NCI-H82 treated with DMSO at 0.1 percent for 48 hours (cell line): Measurements from ENCODE around the gene TRAF3IP1.
"Not testable (repeated sequence)": the region's sequence is repeated elsewhere in the genome, so short reads cannot be mapped to it uniquely, and the experiment has no call there.

Experiments
- DNase-seq: peaks from one replicate; lab custom pipeline; 2025; ENCODE audit not compliant: unreplicated experiment; lab: John Stamatoyannopoulos, UW

TRAF3IP1 gene, protein sequence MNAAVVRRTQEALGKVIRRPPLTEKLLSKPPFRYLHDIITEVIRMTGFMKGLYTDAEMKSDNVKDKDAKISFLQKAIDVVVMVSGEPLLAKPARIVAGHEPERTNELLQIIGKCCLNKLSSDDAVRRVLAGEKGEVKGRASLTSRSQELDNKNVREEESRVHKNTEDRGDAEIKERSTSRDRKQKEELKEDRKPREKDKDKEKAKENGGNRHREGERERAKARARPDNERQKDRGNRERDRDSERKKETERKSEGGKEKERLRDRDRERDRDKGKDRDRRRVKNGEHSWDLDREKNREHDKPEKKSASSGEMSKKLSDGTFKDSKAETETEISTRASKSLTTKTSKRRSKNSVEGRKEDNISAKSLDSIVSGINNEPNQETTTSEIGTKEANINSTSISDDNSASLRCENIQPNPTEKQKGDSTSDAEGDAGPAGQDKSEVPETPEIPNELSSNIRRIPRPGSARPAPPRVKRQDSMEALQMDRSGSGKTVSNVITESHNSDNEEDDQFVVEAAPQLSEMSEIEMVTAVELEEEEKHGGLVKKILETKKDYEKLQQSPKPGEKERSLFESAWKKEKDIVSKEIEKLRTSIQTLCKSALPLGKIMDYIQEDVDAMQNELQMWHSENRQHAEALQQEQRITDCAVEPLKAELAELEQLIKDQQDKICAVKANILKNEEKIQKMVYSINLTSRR

DNA sequence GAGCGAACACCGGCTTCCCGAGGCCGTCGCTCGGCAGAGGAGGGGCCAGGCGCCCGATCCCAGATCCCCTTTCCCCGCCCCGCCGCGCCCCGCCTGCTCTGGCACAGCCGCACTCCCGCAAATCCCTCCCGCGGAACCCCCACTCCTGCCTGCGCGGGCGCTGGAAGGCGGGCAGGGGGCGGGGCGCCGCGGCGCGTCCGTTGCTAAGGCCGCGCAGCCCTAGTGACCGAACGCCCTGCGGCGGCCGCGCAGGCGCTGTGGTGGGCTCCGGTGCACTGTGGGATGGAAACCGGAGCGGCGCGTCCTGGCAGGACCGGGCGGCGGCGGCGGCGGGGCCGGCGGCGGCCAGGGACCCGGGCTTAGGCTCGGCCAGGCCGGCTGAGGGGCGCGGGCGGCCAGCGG lies at the start of gene TRAF3IP1:
TSS of gene TRAF3IP1 (plus strand) at position 273 of the 402 bp plus-strand sequence. CDS start 145 bp downstream, outside the sequence.
- DNase-seq = peak; percentile 77

DNA sequence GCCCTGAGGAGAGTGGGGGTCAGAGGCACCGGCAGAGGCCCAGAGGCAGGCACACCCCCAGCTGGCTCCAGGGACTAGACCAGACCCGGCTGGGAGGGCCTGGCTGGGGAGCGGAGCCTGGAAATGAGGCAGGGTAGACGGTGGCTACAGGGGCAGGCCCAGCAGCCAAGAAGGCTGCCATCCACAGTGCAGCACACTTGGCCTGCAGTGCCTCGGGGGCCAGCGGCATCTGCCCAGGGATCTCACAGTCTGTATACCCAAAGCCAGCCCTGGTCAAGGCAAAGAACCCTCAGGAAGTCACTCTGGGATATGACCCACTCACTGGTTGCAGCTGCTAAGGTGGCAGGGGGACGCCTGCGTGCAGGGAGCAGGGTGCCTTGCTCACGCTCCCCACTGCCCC lies 49.7 kb upstream of the TRAF3IP1 start:
- no peak for DNase-seq

DNA sequence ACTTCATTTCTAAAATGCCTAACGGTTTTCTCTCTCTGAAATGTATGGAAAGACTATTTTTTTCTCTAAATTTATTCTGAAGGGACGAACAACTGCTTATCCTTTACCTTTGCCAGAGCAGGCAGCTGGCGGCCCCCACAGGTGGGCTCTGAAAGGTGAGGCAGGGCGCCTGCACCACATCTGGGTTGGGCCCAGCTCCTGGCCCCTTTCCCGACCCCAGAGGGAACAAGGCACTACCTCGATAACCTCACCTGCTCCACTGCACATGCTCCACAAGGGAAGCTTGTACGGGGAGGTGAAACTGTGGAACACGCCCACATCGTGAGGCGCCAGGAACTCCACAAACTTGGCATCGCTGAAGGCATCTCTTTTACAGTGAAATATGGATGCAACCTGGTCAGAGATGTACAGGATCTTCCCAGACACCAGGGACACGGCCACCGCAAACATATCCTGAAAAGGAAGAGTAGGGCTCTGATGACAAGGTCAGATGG lies 49.2 kb upstream of the TRAF3IP1 start:
- no peak for DNase-seq

DNA sequence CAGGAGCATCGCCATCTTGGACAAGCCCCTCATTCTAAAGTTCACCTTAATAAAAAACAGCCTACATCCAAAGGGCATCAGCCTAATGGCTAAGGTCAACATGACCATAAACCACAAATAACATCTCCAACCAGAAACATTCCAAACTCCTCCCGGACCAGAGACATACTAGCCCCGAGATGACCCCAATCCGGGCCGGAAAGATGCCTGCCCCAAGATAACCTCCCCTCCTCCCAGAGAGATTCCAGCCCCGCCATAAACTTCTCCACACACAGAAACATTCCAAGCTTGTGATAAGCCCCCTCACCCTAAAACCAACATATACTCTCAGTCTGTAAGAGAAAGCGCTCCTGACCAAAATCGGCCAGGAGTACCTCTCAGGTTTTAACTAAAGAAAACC lies 48.6 kb upstream of the TRAF3IP1 start:
- not testable (repeated sequence) for DNase-seq

DNA sequence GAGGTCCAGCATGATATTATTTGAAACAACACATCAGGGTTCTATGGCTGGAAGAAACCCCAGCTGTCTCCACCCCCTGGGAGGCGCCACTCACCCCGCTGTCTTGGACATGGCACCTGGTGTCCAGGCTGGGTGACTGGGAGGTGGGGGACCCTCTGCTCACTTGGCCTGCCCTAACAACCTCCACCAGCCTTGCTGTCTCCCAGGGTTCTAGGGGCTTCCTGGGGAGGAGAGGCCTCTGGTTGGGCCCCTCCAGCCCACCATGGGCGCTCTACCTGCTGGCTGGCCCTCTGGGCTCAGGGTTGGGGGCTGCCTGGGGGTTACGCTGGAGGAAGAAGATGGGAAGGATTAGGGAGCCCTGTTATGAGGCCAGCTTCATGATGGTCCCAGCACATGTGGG lies 48.2 kb upstream of the TRAF3IP1 start:
- no peak for DNase-seq

DNA sequence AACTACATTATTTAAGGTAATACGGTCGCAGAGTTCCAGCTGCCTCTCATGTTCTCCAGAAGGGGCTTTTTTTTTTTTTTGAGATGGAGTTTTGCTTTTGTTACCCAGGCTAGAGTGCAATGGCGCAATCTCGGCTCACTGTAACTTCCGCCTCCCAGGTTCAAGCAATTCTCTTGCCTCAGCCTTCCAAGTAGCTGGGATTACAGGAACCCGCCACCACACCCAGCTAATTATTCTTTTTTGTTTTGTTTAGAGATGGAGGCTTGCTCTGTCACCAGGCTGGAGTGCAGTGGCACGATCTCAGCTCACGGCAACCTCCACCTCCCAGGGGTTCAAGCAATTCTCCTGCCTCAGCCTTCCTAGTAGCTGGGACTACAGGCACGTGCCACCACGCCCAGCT lies 46.9 kb upstream of the TRAF3IP1 start:
- not testable (repeated sequence) for DNase-seq

DNA sequence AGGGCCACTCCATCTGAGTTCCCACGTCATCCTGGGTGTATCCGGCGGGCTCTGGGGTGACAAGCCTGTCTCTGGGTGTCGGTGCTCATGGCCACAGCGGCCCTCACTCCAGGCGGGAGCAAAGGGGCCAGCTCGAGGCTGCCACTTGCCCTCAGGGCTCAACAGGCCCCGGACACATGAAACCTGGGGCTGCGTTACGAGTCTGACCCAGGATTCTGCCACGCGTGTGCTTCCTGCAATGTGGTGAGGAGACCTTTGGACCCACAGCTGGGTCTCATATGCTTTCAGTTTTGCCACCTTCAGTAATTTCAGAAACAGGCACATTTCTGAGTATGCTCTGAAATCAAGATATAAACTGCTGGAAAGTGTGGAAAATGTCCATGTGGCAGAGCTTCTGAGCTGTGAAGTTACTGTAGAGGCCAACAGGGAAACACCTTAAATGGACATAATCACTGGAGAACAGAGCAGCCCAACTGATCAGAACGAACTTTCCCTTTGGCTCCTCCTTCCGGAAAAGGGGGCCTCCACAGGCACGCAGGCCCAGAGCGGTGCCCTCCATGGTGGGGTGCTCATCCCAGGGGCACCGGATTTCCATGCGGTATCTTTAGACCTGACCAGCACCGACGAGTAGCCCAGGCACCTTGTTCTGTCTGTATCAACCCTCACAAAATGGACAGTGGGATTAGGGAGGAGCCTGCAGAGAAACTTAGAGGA lies 46.0 kb upstream of the TRAF3IP1 start:
- DNase-seq = no peak

DNA sequence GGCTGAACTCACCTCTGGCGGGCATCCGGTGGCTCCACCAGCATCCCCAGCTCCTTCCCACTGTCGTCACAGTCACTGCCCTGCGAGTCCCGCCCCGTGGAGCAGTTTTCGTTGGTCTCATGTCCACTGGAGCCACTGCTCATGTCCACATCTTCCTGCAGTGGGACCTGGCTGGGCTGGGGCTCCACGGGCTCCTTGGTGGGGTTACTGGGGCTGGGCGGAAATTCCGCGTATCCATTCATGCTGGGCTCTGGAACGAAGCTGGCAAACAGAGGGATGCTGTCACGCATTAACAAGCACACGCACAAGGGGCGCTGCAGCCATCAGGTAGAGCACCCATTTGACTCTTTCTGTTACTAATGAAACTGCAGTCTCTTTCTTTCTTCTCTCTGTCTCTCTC lies 42.6 kb upstream of the TRAF3IP1 start:
- DNase-seq = no peak

DNA sequence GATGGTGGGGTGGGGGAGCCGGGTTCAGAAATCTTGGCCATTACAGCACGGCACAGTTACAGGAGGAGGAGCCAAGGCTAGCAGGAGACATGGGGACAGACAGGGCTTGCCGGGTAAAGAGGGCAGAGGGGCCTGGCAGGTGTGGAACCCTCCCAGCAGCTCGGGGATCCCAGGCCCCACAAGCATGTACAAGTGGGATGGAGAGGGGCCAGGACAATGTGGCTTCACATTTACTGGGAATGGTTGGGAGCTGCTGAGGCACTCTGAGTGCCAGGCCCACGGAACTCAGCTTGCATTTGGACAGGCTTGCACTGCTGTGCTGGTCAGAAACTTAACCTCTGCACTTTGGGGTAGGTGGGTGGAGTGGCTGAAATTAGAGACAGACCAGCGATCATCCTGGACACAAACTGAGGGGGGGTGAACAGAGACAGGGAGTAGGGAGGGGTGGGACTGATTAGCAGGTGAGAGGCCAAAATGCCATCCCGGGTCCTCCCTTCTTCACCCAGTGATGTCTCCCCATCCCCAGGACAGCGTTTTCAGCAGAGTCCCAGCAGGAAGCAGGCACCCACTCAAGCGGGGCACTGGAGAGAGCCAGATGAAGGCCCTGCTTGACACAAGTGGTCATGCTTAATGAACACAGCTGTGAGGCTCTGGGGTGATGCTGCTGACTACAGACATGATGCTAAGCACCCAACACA lies 41.5 kb upstream of the TRAF3IP1 start:
- no peak for DNase-seq

DNA sequence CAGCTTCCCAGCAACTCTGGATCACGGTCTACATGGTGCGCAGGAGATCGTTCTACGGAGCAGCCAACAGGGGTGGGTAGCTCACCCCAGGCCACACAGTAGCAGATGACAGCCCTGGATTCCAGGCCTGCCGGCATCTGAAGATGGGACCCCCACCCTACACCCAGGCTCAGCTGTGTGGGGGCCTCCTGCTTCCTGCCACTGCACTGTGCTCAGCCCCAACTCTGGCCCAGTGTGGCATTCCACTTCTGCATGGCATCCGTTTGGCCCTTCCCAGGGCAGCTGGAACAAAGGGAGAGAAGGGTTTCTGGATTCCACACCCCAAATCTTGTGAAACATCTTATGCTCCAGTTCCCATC lies 41.0 kb upstream of the TRAF3IP1 start:
- DNase-seq = no peak

DNA sequence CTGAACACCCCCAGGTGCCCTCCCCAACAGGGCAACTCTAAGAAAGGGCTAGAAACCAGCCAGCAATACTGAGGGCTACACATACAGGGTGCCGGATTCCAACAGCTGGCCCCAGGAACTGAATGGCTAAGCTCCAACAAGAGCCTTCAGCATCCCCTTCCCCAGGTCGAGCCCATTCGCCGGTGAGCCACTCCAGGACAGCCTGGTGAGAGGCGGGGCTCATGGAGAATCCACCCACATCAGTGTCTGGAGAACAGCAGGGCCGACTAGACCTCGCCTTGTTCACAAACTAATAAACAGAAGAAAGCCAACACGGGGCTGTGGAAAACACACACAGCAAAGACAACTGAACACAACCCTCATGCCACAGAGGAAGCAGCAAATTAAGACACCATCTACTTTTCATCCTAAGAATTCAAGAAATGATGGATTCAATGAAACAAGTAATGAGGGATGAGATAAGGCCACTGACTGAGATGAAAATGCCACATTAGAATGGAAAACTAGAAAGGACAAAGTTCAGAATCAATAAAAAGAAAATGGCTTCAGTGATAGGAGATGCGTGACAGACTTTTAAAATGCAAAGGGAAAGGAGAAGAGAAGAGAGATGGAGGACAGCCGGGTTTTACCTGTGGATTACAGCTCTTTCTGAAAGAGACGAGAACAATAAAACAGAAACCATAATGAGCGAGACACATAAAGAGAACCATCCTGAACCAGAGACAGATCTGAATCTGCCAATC lies 40.1 kb upstream of the TRAF3IP1 start:
- no peak for DNase-seq

DNA sequence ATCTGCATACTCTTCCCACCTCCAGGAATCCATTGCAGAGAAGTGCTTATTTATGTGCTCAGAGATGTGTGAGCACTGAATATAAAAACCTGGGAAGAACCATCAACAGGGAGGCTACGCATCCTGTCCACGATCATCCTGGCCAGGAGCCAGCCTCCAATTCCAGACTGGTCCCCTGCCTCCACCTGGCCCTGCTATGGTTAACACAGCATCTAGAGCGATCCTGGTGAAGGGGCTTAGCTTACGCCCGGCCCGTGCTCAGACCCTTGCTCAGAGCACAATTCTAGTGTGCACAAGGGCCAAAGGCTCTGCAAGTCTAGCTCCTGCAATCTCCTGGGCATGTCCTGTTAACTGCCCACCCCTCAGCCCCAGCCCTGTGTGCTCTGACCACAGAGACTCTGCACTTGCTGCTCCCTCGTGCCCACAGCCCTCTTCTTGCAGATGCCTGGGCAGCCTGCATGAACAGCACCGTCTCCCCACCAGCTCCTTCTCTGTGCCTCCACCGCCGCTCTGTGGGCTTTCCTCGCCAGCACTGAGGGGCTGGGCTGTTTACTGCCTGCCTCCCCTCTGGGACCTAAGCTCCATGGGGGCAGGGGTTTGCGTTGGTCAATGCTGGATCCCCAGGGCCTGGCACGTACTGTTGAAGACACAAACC lies 38.4 kb upstream of the TRAF3IP1 start:
- DNase-seq = no peak

DNA sequence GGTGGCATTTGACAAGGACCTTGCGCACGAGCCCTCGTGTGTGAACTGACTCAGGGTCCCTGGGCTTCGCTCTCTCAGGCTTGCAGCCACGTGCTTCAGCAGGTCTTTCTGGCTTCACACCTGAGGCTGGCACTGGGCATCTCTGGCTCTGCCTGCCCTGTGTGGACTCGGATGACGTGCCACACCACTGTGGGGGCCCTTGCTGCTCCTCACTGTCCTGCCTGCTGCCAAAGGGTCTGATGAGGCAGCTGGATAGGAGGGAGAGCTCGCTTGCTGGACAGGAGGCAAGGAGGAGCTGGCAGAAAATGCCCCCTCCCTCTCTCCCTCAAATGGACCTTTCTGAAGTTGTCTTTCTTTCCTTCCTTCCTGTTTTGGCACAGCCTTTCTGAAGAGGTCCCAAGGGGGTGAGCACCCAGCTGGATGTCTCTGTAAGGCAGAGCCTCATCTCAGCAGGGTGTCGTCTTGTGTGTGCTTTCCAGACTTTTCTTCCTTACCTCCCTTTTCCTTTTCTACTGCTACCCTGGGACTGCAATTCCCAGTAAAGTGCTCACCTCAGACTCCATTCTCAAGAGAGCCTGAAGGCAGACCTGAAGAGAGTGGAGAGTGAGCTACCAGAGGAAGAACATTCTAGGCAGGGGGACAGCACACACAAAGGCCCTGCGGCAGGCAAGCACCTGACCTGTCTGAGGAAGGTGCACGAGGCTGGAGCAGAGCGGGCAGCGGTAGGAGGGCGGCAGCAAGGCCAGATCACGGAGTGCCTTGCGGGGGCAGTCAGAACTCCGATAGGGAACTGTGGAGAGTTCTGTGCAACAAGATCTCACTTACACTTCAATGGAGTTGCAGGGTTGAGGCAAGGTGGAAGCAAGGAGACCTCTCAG lies 37.2 kb upstream of the TRAF3IP1 start:
- DNase-seq = no peak

DNA sequence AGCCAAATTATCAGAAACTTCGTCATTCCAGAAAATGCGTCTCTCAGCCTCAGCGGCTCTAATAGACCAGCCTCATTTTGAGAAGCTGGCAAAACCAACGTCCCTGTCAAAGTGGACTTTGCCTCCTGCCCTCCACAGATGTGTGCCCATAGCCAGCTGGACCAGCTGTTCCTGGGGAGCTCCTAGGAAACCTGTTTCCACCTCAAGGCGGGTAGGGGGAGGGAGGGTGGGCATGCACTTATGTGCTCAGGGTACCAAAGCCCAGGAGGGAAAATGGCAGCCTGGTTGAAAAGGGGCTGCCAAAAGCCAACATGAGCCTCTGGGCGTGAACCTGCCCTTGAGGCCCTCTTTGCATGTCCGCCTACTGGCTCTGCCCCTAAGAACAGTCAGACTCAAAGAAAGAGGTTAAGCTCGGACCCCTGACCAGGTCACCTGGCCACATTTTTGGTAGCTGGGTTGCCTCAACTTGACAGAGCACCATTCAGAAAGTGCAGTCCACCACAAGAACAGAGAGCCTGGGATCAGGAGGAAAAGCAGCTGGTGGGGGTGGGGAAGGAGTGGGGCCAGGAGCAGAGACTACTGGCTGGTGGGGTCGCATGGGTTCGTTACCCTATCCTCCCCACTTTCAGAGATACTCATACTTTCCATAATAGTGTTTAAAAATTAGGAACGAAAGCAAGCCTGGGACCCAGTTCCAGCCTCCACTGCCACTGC lies 35.4 kb upstream of the TRAF3IP1 start:
- no peak for DNase-seq

DNA sequence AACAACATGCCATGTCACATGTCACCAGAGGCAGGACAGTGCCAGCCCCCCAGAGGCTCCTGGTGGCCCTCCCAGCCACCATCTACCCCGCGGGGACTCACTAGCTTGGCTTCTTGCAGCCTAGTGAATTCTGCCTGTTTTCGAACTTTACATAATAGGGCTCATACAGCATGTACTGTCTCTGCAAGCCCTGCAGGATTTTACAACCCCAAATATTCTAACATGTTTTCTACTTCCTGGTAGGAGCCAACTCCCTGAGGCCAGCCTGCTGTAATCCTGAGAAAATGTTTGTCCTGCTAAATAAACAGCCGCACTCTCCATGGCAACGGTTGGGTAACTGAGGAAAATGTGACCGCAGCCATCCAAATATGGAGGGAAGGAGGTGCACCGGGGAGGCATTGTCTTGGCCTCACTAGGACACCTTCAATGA lies 34.6 kb upstream of the TRAF3IP1 start:
- no peak for DNase-seq

DNA sequence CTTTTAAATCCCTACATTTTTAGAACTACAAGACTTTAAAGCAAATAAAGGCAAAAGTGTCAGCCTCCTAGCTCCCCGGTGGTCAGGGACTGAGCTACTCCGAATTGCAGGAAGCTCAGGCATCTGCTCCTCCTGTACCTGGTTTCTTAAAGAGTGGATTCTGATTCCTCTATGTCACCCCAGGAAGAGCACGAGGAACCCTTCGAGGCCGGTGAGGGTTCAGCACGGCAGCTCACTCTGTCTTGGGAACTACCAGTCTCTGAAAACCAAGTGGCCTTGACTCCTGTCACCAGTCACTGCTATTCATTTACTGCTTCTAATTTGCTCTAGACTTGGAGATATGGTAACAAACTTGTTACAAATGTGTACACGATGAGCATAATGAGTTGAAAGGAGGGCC lies 34.2 kb upstream of the TRAF3IP1 start:
- DNase-seq = no peak

DNA sequence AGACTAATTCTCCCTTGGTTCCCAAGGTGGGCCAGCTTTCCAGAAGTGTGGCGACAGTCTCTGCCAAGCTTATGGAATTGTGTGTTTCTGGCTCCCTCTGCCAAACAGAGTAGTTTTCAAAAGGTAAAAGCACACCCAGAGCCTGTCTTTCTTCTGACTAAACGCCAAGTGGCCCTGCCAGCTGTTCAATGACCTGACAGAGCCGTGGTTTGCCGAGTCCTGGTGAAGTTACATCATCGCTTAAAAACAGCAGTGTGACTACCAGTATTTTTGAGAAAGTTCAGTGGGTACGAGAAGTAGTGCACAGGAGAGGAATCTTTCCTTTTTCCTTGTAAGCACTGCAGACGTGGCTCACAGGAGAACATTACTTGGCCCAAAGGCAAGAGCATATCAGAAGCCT lies 33.8 kb upstream of the TRAF3IP1 start:
- DNase-seq = no peak

DNA sequence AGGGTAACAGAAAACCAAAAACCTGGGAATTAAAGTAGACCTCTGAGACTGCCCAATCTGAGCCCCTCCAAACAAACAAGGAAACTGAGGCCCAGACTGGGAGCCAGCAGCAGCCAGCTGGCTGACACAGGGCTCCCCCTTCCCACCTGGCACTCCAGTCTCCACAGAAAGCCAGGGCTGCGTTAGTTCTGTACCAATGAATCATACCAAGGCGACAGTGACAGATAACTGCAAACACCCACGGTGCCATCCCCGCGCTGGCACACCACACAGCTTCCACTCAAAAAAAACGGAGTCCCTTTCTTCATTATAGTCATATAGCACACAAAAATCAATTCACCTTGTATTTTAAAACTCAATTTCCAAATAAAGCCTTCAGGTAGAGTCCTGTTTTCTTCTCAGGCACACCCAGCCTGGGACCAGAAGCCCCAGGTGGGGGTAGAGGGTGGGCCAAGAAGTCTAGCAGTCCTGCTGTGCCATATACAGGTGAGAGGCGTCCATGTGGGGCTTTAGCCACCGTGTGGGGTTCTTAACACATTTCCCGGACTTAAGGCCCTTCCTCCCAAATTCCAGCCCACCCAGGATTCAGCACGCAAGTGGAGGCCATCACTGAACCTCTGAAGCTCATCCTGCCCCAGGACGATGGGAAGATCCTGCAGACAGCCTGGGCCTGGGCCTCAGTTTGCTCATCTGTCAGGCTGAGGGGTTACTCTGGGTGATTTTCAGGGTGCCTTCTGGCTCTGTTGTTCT lies 33.2 kb upstream of the TRAF3IP1 start:
- DNase-seq = no peak
